Measurements from ENCODE around the gene RHOT1.
"Not testable (repeated sequence)": the region's sequence is repeated elsewhere in the genome, so short reads cannot be mapped to it uniquely, and the experiment has no call there.

- not testable (repeated sequence) for TF ChIP-seq CTCF, POLR2A (IDR thresholded peaks at IDR 0.05)
Observed at GRCh38 chr17:32178679-32179078, 36.4 kb downstream of the RHOT1 start.
